Aorta (tissue), 5 donors: ENCODE data around the gene PLAAT5. TPM values are rescaled to one million over a fixed set of nuclear protein-coding genes. Genes with fewer than 3 reads are reported as not detected.
"Not testable (repeated sequence)": the region's sequence is repeated elsewhere in the genome, so short reads cannot be mapped to it uniquely, and the experiment has no call there.

Experiments used
- ATAC-seq: fragments of 200-7000 bp; cut with Tn5 transposase; one replicate; pipeline ENCODE4 v1.9.1; 2022; ENCODE audit warnings: moderate library complexity; ENCODE audit not compliant: low FRiP score
- DNase-seq, 2 donors: peaks; one replicate each; pipeline ENCODE4 v3.0.0-alpha.2; 2020
- H3K27ac ChIP-seq, 2 donors: one replicate each; pipeline ENCODE4 v1.5.1; 2013; ENCODE audit warnings: low read length in 2 of 2, mild to moderate bottlenecking in 2 of 2, moderate library complexity in 2 of 2, control low read depth in 1 of 2, inconsistent platforms in 1 of 2, low read depth in 1 of 2
- H3K27me3 ChIP-seq, 2 donors: one replicate each; pipeline ENCODE4 v1.6.1; 2013; ENCODE audit warnings: control low read depth in 1 of 2, low read length in 1 of 2, mild to moderate bottlenecking in 1 of 2, moderate library complexity in 1 of 2; ENCODE audit not compliant: insufficient read depth in 2 of 2, control insufficient read depth in 1 of 2
- H3K36me3 ChIP-seq, 2 donors: one replicate each; pipeline ENCODE4 v1.6.1; 2013; ENCODE audit warnings: control low read depth in 1 of 2, low read length in 1 of 2, mild to moderate bottlenecking in 1 of 2; ENCODE audit not compliant: insufficient read depth in 2 of 2, control insufficient read depth in 1 of 2
- H3K4me1 ChIP-seq, 2 donors: one replicate each; pipeline ENCODE4 v1.6.1; 2013; ENCODE audit warnings: low read length in 2 of 2, control low read depth in 1 of 2, mild to moderate bottlenecking in 1 of 2, moderate library complexity in 1 of 2; ENCODE audit not compliant: insufficient read depth in 2 of 2, control insufficient read depth in 1 of 2
- H3K4me3 ChIP-seq, 2 donors: one replicate each; pipeline ENCODE4 v1.5.1; 2013; ENCODE audit warnings: low read length in 2 of 2, control low read depth in 1 of 2, mild to moderate bottlenecking in 1 of 2
- H3K9me3 ChIP-seq: one replicate; pipeline ENCODE4 v1.6.1; 2013; ENCODE audit warnings: mild to moderate bottlenecking, low read length; ENCODE audit not compliant: control insufficient read depth
- WGBS, 2 donors: extraction: QIAGEN DNeasy Blood & Tissue Kit; methylation state at CpG; one replicate each; pipeline ENCODE4 v1.1.7; 2013; 5-methylcytosine and 5-hydroxymethylcytosine counted together
- intact Hi-C, 2 donors: fragments of 100-400 bp; cut with DNase I; formaldehyde crosslinking; loops; one replicate each; pipeline versions ENCODE4 v1.14.2 to v1.15.0; 2022
- polyA plus RNA-seq, 2 donors: library from polyadenylated mRNA; stranded (reverse); fragments of 200-250 nt; gene quantifications; one replicate each; pipeline ENCODE4 v1.2.3, GENCODE V29; 2013
- total RNA-seq, 2 donors: library from RNA; stranded (reverse); fragmentation: NEBNext Ultra II Directional; extraction: Animal tissue kit (Norgen Biotek cat#: 25700); gene quantifications; one replicate each; pipeline ENCODE4 v1.2.1, GENCODE V29; 2021
- donor health status: healthy with polysubstance abuse.
- donor health status: Bipolar disorder and iron deficiency.
- donor health status: DM: no; HTN: no; CAD: no.
- donor health status: DM: no; HTN: no; CAD: no.
- donor health status: DM: yes; HTN: yes; CAD: no.

The PLAAT5 gene
- total and polyA plus RNA-seq, 4 donors = 0.38 to 1.6 (median 0.88) TPM; not detected in 1

DNA sequence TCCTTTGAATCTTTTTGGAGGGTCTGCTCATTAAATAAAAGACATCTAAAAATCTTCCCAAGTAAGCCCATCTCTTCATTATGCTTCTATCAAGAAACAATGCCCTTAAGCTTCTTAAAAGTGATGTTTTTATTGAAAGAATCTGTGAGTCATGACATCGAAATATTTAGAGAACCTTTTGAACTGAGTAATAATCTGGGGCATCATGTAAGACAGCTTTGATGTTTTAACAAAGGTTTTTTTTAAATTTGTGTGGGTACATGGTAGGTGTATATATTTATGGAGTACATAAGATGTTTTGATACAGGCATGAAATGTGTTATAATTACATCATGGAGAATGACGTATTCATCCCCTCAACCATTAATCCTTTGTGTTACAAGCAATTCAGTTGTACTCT lies 46.8 kb downstream of the PLAAT5 start:
- Histone ChIP-seq H3K9me3 (no peaks in the 10 kb centered on the region), H3K36me3 (no peaks in the 10 kb centered on the region), H3K4me3 (no peak overlapping the region), H3K27me3 (no peaks in the 10 kb centered on the region), H3K27ac (no peak overlapping the region), H3K4me1 (no peaks in the 10 kb centered on the region)
- intact Hi-C loops = no loop called here
- WGBS, 2 donors = 74 to 79% methylated on average over 2 of the region's 2 CpGs
- DNase-seq = no peak
- no peak for ATAC-seq

DNA sequence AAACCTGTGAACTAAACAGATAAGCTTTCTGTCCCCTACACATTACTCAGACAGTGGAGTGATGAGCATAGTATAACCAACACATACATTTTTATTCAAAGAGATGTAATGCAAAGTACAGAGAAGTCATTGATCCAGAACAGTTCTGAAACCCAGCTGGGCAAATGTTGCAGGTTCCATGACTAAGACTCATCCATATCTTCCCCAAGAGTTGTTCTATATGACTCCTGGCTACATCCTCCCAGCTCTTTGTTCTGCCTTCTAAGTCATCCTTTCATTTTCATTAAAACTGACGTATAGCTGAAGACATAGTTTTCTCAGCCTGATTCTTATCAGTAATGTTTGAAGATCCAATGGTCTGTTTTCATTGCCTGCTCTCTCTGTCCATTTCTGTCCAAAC lies 47.3 kb downstream of the PLAAT5 start:
- H3K27ac ChIP-seq = no peak overlapping the region
- H3K4me1 ChIP-seq = no peaks in the 10 kb centered on the region
- H3K36me3 ChIP-seq = no peaks in the 10 kb centered on the region
- WGBS, 2 donors = 62 to 78% methylated on average over 1 of the region's 1 CpG
- no peaks in the 10 kb centered on the region for H3K27me3 ChIP-seq
- H3K4me3 ChIP-seq = no peak overlapping the region
- intact Hi-C loops = no loop called here
- no peaks in the 10 kb centered on the region for H3K9me3 ChIP-seq
- DNase-seq = no peak
- ATAC-seq = no peak

DNA sequence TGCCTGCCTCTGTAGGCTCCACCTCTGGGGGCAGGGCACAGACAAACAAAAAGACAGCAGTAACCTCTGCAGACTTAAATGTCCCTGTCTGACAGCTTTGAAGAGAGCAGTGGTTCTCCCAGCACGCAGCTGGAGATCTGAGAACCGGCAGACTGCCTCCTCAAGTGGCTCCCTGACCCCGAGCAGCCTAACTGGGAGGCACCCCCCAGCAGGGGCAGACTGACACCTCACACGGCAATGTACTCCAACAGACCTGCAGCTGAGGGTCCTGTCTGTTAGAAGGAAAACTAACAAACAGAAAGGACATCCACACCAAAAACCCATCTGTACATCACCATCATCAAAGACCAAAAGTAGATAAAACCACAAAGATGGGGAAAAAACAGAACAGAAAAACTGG lies 55.1 kb downstream of the PLAAT5 start:
- ATAC-seq, H3K4me1 ChIP-seq, DNase-seq, intact Hi-C loops, H3K36me3 ChIP-seq, H3K27ac ChIP-seq, H3K4me3 ChIP-seq, H3K9me3 ChIP-seq, H3K27me3 ChIP-seq: not testable (repeated sequence)
- WGBS, 2 donors = 6 to 13% methylated on average over 4 of the region's 4 CpGs

DNA sequence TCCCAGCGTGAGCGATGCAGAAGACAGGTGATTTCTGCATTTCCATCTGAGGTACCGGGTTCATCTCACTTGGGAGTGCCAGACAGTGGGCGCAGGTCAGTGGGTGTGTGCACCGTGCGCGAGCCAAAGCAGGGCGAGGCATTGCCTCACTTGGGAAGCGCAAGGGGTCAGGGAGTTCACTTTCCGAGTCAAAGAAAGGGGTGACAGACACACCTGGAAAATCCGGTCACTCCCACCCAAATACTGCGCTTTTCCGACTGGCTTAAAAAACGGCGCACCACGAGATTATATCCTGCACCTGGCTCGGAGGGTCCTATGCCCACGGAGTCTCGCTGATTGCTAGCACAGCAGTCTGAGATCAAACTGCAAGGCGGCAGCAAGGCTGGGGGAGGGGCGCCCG lies 55.6 kb downstream of the PLAAT5 start:
- ATAC-seq, DNase-seq, H3K4me3 ChIP-seq, H3K9me3 ChIP-seq, H3K27me3 ChIP-seq, H3K4me1 ChIP-seq, intact Hi-C loops, H3K36me3 ChIP-seq, H3K27ac ChIP-seq: not testable (repeated sequence)
- WGBS, 2 donors = 73 to 90% methylated on average over 17 to 22 of the region's 22 CpGs

DNA sequence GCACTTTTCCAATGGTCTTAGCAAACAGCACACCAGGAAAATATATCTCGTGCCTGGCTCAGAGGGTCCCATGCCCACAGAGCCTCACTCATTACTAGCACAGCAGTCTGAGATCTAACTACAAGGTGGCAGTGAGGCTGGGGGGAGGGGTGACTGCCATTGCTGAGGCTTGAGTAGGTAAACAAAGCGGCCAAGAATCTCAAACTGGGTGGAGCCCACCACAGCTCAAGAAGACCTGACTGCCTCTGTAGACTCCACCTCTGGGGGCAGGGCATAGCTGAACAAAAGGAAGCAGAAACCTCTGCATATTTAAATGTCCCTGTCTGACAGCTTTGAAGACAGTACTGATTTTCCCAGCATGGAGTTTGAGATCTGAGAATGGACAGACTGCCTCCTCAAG lies 60.2 kb downstream of the PLAAT5 start:
- H3K9me3 ChIP-seq, H3K27me3 ChIP-seq, intact Hi-C loops, ATAC-seq, H3K4me3 ChIP-seq, H3K4me1 ChIP-seq, H3K36me3 ChIP-seq, DNase-seq, H3K27ac ChIP-seq: not testable (repeated sequence)
- WGBS, 2 donors = 55 to 64% methylated on average over 2 of the region's 2 CpGs

DNA sequence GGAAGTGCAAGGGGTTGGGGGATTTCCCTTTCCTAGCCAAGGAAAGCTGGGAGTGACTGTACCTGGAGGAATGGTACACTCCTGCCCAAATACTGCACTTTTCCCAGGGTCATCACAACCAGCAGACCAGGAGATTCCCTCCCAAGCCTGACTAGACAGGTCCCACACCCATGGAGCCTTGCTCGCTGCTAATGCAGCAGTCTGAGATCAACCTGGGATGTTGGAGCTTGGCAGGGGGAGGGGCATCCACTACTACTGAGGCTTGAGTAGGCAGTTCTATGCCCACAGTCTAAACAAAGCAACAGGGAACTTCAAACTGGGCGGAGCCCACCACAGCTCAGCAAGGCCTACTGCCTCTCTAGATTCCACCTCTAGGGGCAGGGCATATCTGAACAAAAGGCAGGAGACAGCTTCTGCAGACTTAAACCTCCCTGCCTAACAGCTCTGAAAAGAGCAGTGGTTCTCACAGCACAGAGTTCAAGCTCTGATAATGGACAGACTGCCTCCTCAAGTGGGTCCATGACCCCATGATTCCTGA lies 62.9 kb downstream of the PLAAT5 start:
- H3K27ac ChIP-seq = no peak overlapping the region
- H3K9me3 ChIP-seq = peaks cover 4% of the 10 kb centered on the region
- 75 to 90% methylated on average over 2 of the region's 2 CpGs for WGBS, 2 donors
- no peak for DNase-seq
- H3K27me3 ChIP-seq = no peaks in the 10 kb centered on the region
- no peaks in the 10 kb centered on the region for H3K4me1 ChIP-seq
- ATAC-seq = no peak
- intact Hi-C loops = no loop called here
- H3K36me3 ChIP-seq = no peaks in the 10 kb centered on the region
- H3K4me3 ChIP-seq = no peak overlapping the region

DNA sequence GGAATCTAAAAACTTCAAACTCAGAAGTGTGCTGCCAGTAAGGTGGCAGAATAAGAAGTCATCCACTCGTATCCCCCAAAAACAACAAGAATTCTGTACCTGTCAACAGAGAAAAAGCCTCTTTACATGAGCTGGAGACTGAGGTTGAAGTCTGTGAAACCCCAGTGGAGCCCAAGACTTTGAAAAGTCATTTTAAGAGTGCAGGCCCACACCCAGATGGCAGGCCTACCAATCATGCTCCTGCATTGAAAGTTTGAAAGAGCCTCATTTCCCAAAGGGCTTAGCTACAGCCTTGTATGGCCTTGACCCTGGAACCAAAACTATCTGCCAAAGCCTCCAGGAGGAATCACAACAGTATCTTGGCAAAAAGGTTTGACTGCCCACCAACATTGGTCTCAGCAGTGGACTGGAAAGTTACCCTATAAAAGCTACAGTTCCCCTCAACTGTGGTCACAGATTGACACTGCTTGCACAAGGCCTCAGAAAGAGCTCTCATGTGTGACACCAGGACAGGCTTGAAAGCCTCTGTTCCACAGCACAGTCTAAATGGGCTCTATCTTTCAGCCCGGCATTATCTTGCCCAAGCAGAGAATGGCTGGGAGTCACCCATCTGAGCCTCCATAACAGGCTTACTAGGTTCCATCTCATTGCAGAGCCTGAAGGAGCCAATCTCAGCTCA lies 73.7 kb downstream of the PLAAT5 start:
- ATAC-seq = no peak
- DNase-seq = no peak
- Histone ChIP-seq H3K9me3 (peaks cover 11% of the 10 kb centered on the region), H3K36me3 (no peaks in the 10 kb centered on the region), H3K4me3 (no peak overlapping the region), H3K27ac (no peak overlapping the region), H3K27me3 (no peaks in the 10 kb centered on the region), H3K4me1 (no peaks in the 10 kb centered on the region)
- intact Hi-C loops = no loop called here
- 71 to 79% methylated on average over 2 of the region's 2 CpGs for WGBS, 2 donors

Other genes starting within 250 kb of the PLAAT5 start
- gene SLC22A25, start 247.6 kb downstream of the PLAAT5 start, total RNA-seq = not detected
- gene SLC22A25, start 247.6 kb downstream of the PLAAT5 start, polyA plus RNA-seq = not detected
- gene SLC22A9, start 121.4 kb downstream of the PLAAT5 start, total RNA-seq = not detected
- not detected for gene SLC22A9, start 121.4 kb downstream of the PLAAT5 start, polyA plus RNA-seq
- 1 to 10 TPM in 1 of 2 donors, under 1 TPM in 1; 0.84 to 1.2 TPM for gene LGALS12, start 14.9 kb upstream of the PLAAT5 start, total RNA-seq
- gene LGALS12, start 14.9 kb upstream of the PLAAT5 start, polyA plus RNA-seq = not detected
- gene PLAAT4, start 45.6 kb upstream of the PLAAT5 start, total RNA-seq = 10 to 100 TPM; 12.4 to 39.8 TPM
- gene PLAAT4, start 45.6 kb upstream of the PLAAT5 start, polyA plus RNA-seq = 10 to 100 TPM; 33.1 to 54.3 TPM
- gene PLAAT2, start 72.2 kb upstream of the PLAAT5 start, total RNA-seq = not detected
- gene PLAAT2, start 72.2 kb upstream of the PLAAT5 start, polyA plus RNA-seq = 10 to 100 TPM in 1 of 2 donors, under 1 TPM in 1; 0.82 to 30.3 TPM
- gene PLAAT3, start 123.3 kb upstream of the PLAAT5 start, total RNA-seq = 10 to 100 TPM; 52.5 to 62.6 TPM
- 10 to 100 TPM; 47.2 to 69.5 TPM for gene PLAAT3, start 123.3 kb upstream of the PLAAT5 start, polyA plus RNA-seq
- gene ATL3, start 180.2 kb upstream of the PLAAT5 start, total RNA-seq = 100 to 1,000 TPM; 147 to 220 TPM
- gene ATL3, start 180.2 kb upstream of the PLAAT5 start, polyA plus RNA-seq = 10 to 100 TPM; 27.5 to 42.4 TPM
- 10 to 100 TPM; 72.3 to 89.4 TPM for gene RTN3, start 190.3 kb upstream of the PLAAT5 start, total RNA-seq
- 10 to 100 TPM; 42.4 to 80.9 TPM for gene RTN3, start 190.3 kb upstream of the PLAAT5 start, polyA plus RNA-seq